H1 (cell line): Measurements from ENCODE around the gene C19orf12. TPM values are rescaled to one million over a fixed set of nuclear protein-coding genes. Genes with fewer than 3 reads are reported as not detected.

Experiments used
- CTCF ChIA-PET: fragments of 300-600 bp; sonication (Branson Sonifier 250); formaldehyde crosslinking; loops from one replicate; lab custom pipeline; 2021; ENCODE audit not compliant: partially characterized antibody; lab: Charles Lee
- POLR2A ChIA-PET: fragments of 300-600 bp; sonication (Branson Sonifier 250); formaldehyde crosslinking; loops from one replicate; lab custom pipeline; 2021; ENCODE audit warnings: inconsistent platforms; ENCODE audit not compliant: partially characterized antibody; lab: Charles Lee
- DNase-seq, 2 experiments: peaks; one replicate each; pipeline versions ENCODE4 v3.0.0 to v3.0.0-alpha.2; 2010 to 2022; ENCODE audit warnings: low spot score in 2 of 2, low read depth in 1 of 2, mixed read lengths in 1 of 2
- FAIRE-seq: peaks from 2 replicates; lab custom pipeline; 2011; peaks lifted over from hg19 to GRCh38; lab: Jason Lieb, UNC
- H2AFZ ChIP-seq: 2 replicates; pipeline ENCODE4 v1.8.1; 2012; ENCODE audit warnings: low read length, inconsistent platforms
- H2AK5ac ChIP-seq: 2 replicates; pipeline ENCODE4 v1.6.1; 2013; ENCODE audit warnings: low read depth, low read length
- H2BK120ac ChIP-seq: replicated peaks from 2 replicates; pipeline ENCODE3; 2013; ENCODE audit warnings: low read depth, low read length, inconsistent platforms
- H2BK12ac ChIP-seq: 2 replicates; pipeline ENCODE4 v1.6.1; 2013; ENCODE audit warnings: low read depth, low read length
- H2BK15ac ChIP-seq: 2 replicates; pipeline ENCODE4 v1.6.1; 2013; ENCODE audit warnings: low read length
- H2BK20ac ChIP-seq: 2 replicates; pipeline ENCODE4 v1.6.1; 2013; ENCODE audit warnings: low read length
- H2BK5ac ChIP-seq: 2 replicates; pipeline ENCODE4 v1.6.1; 2013; ENCODE audit warnings: low read depth, low read length
- H3K14ac ChIP-seq: 2 replicates; pipeline ENCODE4 v1.6.1; 2013; ENCODE audit warnings: inconsistent platforms; ENCODE audit not compliant: insufficient read length
- H3K18ac ChIP-seq: 2 replicates; pipeline ENCODE4 v1.6.1; 2013; ENCODE audit warnings: low read length; ENCODE audit errors: extremely low read depth
- H3K23ac ChIP-seq: 2 replicates; pipeline ENCODE4 v1.6.1; 2013; ENCODE audit warnings: inconsistent platforms; ENCODE audit not compliant: insufficient read length
- H3K23me2 ChIP-seq: 2 replicates; pipeline ENCODE4 v1.6.1; 2013; ENCODE audit warnings: low read depth, low read length
- H3K27ac ChIP-seq: 2 replicates; pipeline ENCODE4 v1.6.1; 2011; ENCODE audit warnings: low read depth, low read length, inconsistent platforms
- H3K27me3 ChIP-seq, 4 experiments: replicated peaks in 1 of 4; 1 replicate in 1 of 4; 2 replicates in 3 of 4; pipeline versions ENCODE4 v1.6.1 to v1.8.1; 2011 to 2013; ENCODE audit warnings: low read length in 3 of 4, mild to moderate bottlenecking in 3 of 4, inconsistent platforms in 2 of 4, mixed read lengths in 2 of 4, moderate library complexity in 1 of 4; ENCODE audit not compliant: control insufficient read depth in 3 of 4, insufficient read depth in 3 of 4; ENCODE audit errors: extremely low read depth in 1 of 4
- H3K36me3 ChIP-seq, 4 experiments: 2 replicates each; pipeline versions ENCODE4 v1.6.1 to v1.8.1; 2011 to 2013; ENCODE audit warnings: mild to moderate bottlenecking in 4 of 4, low read length in 3 of 4, moderate library complexity in 2 of 4, control low read depth in 1 of 4, inconsistent platforms in 1 of 4; ENCODE audit not compliant: insufficient read depth in 4 of 4, control insufficient read depth in 2 of 4
- H3K4ac ChIP-seq: replicated peaks from 2 replicates; pipeline ENCODE3; 2013; ENCODE audit warnings: low read length, low read depth, mixed read lengths, inconsistent platforms; ENCODE audit not compliant: insufficient read length
- H3K4me1 ChIP-seq, 4 experiments: replicated peaks in 1 of 4; 1 replicate in 1 of 4; 2 replicates in 3 of 4; pipeline versions ENCODE4 v1.6.1 to v1.8.1; 2011 to 2013; ENCODE audit warnings: low read length in 3 of 4, inconsistent platforms in 2 of 4, mixed read lengths in 1 of 4; ENCODE audit not compliant: insufficient read depth in 4 of 4, control insufficient read depth in 3 of 4
- H3K4me2 ChIP-seq, 2 experiments: 2 replicates each; pipeline versions ENCODE4 v1.6.1 to v1.8.1; 2011 to 2013; ENCODE audit warnings: low read depth in 2 of 2, low read length in 2 of 2, control low read depth in 1 of 2, inconsistent platforms in 1 of 2, mild to moderate bottlenecking in 1 of 2; ENCODE audit not compliant: insufficient read depth in 1 of 2
- H3K4me3 ChIP-seq, 4 experiments: fragments of 200-600, 300-600 bp in 1 of 4; sonication (generic), shearing (Covaris generic), sonication (Bioruptor Twin) in 1 of 4; 2 replicates each; pipeline versions ENCODE4 v1.5.1 to v1.8.1; 2011 to 2016; ENCODE audit warnings: low read length in 4 of 4, low read depth in 3 of 4, control low read depth in 2 of 4, inconsistent platforms in 2 of 4, mild to moderate bottlenecking in 2 of 4, mixed read lengths in 1 of 4, moderate library complexity in 1 of 4; ENCODE audit not compliant: insufficient read depth in 2 of 4; ENCODE audit errors: extremely low read depth in 1 of 4
- H3K56ac ChIP-seq: replicated peaks from 2 replicates; pipeline ENCODE3; 2013; ENCODE audit warnings: low read depth, mild to moderate bottlenecking, mixed read lengths, low read length, inconsistent platforms; ENCODE audit not compliant: insufficient read length
- H3K79me1 ChIP-seq: 2 replicates; pipeline ENCODE4 v1.6.1; 2013; ENCODE audit warnings: low read depth, low read length, control low read depth
- H3K79me2 ChIP-seq, 2 experiments: 2 replicates each; pipeline versions ENCODE4 v1.6.1 to v1.8.1; 2012 to 2013; ENCODE audit warnings: low read length in 2 of 2, mild to moderate bottlenecking in 2 of 2, inconsistent platforms in 1 of 2; ENCODE audit not compliant: insufficient read depth in 2 of 2, control insufficient read depth in 1 of 2
- H3K9ac ChIP-seq, 4 experiments: replicated peaks in 1 of 4; 1 replicate in 1 of 4; 2 replicates in 3 of 4; pipeline versions ENCODE4 v1.6.1 to v1.8.1; 2011 to 2013; ENCODE audit warnings: low read depth in 3 of 4, low read length in 3 of 4, control low read depth in 2 of 4, mild to moderate bottlenecking in 2 of 4, moderate library complexity in 2 of 4, inconsistent platforms in 1 of 4; ENCODE audit errors: extremely low read depth in 1 of 4
- H3K9me3 ChIP-seq, 2 experiments: 2 replicates each; pipeline versions ENCODE4 v1.6.1 to v1.8.1; 2012 to 2013; ENCODE audit warnings: mild to moderate bottlenecking in 2 of 2, moderate library complexity in 2 of 2, control low read depth in 1 of 2, inconsistent platforms in 1 of 2, low read depth in 1 of 2, low read length in 1 of 2, mixed read lengths in 1 of 2; ENCODE audit not compliant: insufficient read depth in 2 of 2
- H4K20me1 ChIP-seq, 2 experiments: replicated peaks in 1 of 2; 2 replicates each; pipeline versions ENCODE3 to v1.8.1; 2011 to 2013; ENCODE audit warnings: inconsistent platforms in 2 of 2, low read length in 2 of 2, mild to moderate bottlenecking in 1 of 2; ENCODE audit not compliant: insufficient read depth in 2 of 2, control insufficient read depth in 1 of 2
- H4K5ac ChIP-seq: 2 replicates; pipeline ENCODE4 v1.6.1; 2013; ENCODE audit warnings: low read length, low read depth, mixed read lengths, inconsistent platforms; ENCODE audit not compliant: insufficient read length
- H4K8ac ChIP-seq: 2 replicates; pipeline ENCODE4 v1.8.0; 2013; ENCODE audit warnings: mild to moderate bottlenecking, moderate library complexity, low read length, inconsistent platforms; ENCODE audit not compliant: insufficient read depth; ENCODE audit errors: extremely low read depth
- H4K91ac ChIP-seq: replicated peaks from 2 replicates; pipeline ENCODE3; 2013; ENCODE audit warnings: low read length, mixed read lengths, inconsistent platforms; ENCODE audit not compliant: insufficient read length
- BACH1 ChIP-seq: IDR thresholded peaks from 2 replicates; pipeline ENCODE4 v1.6.1; 2012; ENCODE audit warnings: low read length, improper control_type of control experiment
- CBX8 ChIP-seq: fragments of 300-800, 300-1000 bp; sonication (generic); IDR thresholded peaks from 2 replicates; pipeline ENCODE4 v1.7.1; 2016; ENCODE audit warnings: low read depth, low read length, borderline replicate concordance
- GTF2F1 ChIP-seq: IDR thresholded peaks from 2 replicates; pipeline ENCODE4 v1.6.1; 2012; ENCODE audit warnings: low read depth, low read length, improper control_type of control experiment, borderline replicate concordance
- PHF8 ChIP-seq: fragments of 200-600 bp; sonication (generic); conservative IDR thresholded peaks from 2 replicates; pipeline ENCODE4 v1.7.1; 2012; ENCODE audit warnings: low read depth, mild to moderate bottlenecking, inconsistent platforms, low read length, moderate library complexity
- POLR2A ChIP-seq, 2 experiments: IDR thresholded peaks; 1 replicate in 1 of 2; 2 replicates in 1 of 2; pipeline ENCODE4 v1.6.1; 2011; ENCODE audit warnings: low read depth in 2 of 2, low read length in 2 of 2, mild to moderate bottlenecking in 2 of 2; ENCODE audit errors: control extremely low read depth in 1 of 2
- POLR2AphosphoS5 ChIP-seq: IDR thresholded peaks from 2 replicates; pipeline ENCODE4 v1.6.1; 2011; ENCODE audit warnings: low read depth, low read length
- RAD21 ChIP-seq, 2 experiments: IDR thresholded peaks in 1 of 2; conservative IDR thresholded peaks in 1 of 2; 2 replicates each; pipeline ENCODE4 v1.6.1; 2011; ENCODE audit warnings: low read depth in 2 of 2, low read length in 2 of 2, improper control_type of control experiment in 1 of 2, inconsistent platforms in 1 of 2, mild to moderate bottlenecking in 1 of 2, moderate library complexity in 1 of 2
- RNF2 ChIP-seq: fragments of 200-900, 300-1000 bp; sonication (generic); IDR thresholded peaks from 2 replicates; pipeline ENCODE4 v1.7.1; 2016; ENCODE audit warnings: borderline replicate concordance, low read depth, mild to moderate bottlenecking, antibody characterized with exemption, low read length; ENCODE audit not compliant: poor library complexity, severe bottlenecking; ENCODE audit errors: missing control alignments
- SIN3A ChIP-seq, 2 experiments: IDR thresholded peaks in 1 of 2; conservative IDR thresholded peaks in 1 of 2; 2 replicates each; pipeline ENCODE4 v1.6.1; 2011 to 2012; ENCODE audit warnings: low read length in 2 of 2, improper control_type of control experiment in 1 of 2, low read depth in 1 of 2, mild to moderate bottlenecking in 1 of 2
- SIRT6 ChIP-seq: IDR thresholded peaks from one replicate; pipeline ENCODE4 v1.7.1; 2012; ENCODE audit warnings: low read length, inconsistent platforms
- SP2 ChIP-seq: IDR thresholded peaks from 2 replicates; pipeline ENCODE4 v1.6.1; 2012; ENCODE audit warnings: mild to moderate bottlenecking, low read length, inconsistent platforms
- WGBS, 2 experiments: shearing (Covaris generic) in 1 of 2; methylation state at CpG; one replicate each; pipeline versions ENCODE4 v1.1.6 to v1.1.7; 2013 to 2015; ENCODE audit warnings: low lambda C conversion rate in 2 of 2, mixed read lengths in 2 of 2, inconsistent platforms in 1 of 2, low coverage in 1 of 2, missing lambda C conversion rate in 1 of 2; ENCODE audit not compliant: insufficient replicate concordance in 2 of 2, insufficient coverage in 1 of 2, insufficient read length in 1 of 2; ENCODE audit errors: extremely low coverage in 1 of 2, missing lambda C conversion rate in 1 of 2; 5-methylcytosine and 5-hydroxymethylcytosine counted together
- polyA plus RNA-seq, 7 experiments: library from polyadenylated mRNA; depleted of rRNA in 3 of 7; stranded (reverse) in 5 of 7; unstranded in 2 of 7; fragments of >200 nt in 5 of 7; fragments of 200-250 nt in 2 of 7; gene quantifications; 1 replicate in 5 of 7; 2 replicates in 1 of 7; 4 replicates in 1 of 7; pipeline versions ENCODE4 v1.2.1 to v1.2.3, GENCODE V29; 2011 to 2013; ENCODE audit warnings: missing spikeins in 2 of 7, mixed read lengths in 2 of 7
- total RNA-seq: library from RNA; stranded (reverse); fragmentation: NEBNext Ultra II Directional; extraction: Animal tissue kit (Norgen Biotek cat#: 25700); gene quantifications from 2 replicates; pipeline ENCODE4 v1.2.1, GENCODE V29; 2021
- TF ChIP-seq, protein P1 (sequence below): IDR thresholded peaks from 2 replicates; pipeline ENCODE4 v1.6.1; 2012; ENCODE audit warnings: inconsistent platforms

The C19orf12 gene
- total and polyA plus RNA-seq, 2 of the 8 experiments (the other 6 are each of a cell fraction or from before 2014, with no cell fraction given) = 10.7 to 11.9 TPM

DNA sequence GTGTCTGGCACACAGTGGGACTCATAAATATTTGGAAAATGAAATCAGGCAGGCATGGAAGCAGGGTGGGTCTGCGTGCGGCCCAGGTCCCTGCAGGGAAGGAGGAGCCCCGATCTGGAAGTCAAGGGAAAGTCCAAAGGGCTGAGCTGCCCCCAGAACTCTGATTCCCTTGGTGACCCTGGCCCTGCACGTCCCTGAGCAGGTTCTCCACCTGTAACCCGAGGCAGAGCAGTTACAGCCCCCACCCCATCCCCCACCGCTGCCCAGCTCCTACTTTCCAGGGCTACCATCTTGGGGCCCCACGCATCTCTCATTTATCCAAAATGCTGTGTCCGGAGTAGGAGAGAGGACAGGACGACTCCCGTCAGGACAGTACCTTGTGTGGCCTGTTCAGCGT is 47.7 kb downstream of the C19orf12 start:
- Histone ChIP-seq H3K4ac (no peak overlapping the region), H3K4me1 (peaks cover 0 to 21% (median 18%) of the 10 kb centered on the region in 4 experiments; a peak in 6 of 7 replicates), H3K36me3 (no peaks in the 10 kb centered on the region), H2AFZ (no peak overlapping the region), H4K8ac (no peak overlapping the region; the same call in 1 of the 2 replicates), H3K23me2 (peaks cover 13% of the 10 kb centered on the region), H3K79me1 (peaks cover 15% of the 10 kb centered on the region), H3K79me2 (peaks cover 0 to 36% of the 10 kb centered on the region in 2 experiments; a peak in 1 of 4 replicates), H2BK12ac (peak overlapping the region; percentile 39; the same call in 1 of the 2 replicates), H3K4me2 (peak overlapping the region; percentile 73 to 98), H3K9ac (no peak overlapping the region; a peak in 1 of 7 replicates), H2BK120ac (no peak overlapping the region), H3K9me3 (no peaks in the 10 kb centered on the region), H3K23ac (no peak overlapping the region), H2BK15ac (peak overlapping the region; percentile 98), H2BK20ac (no peak overlapping the region; the same call in 1 of the 2 replicates), H3K4me3 (peak overlapping the region in 2 of 4 experiments; percentile 72 to 97; a peak in 2 of 8 replicates), H4K5ac (no peak overlapping the region), H2BK5ac (peak overlapping the region; percentile 49; the same call in 1 of the 2 replicates), H4K20me1 (peaks cover 0 to 4% of the 10 kb centered on the region in 2 experiments), H3K27me3 (peaks cover 0 to 10% (median 1%) of the 10 kb centered on the region in 4 experiments; a peak in 4 of 7 replicates), H3K56ac (no peak overlapping the region), H4K91ac (peak overlapping the region; percentile 80), H2AK5ac (0 out of 2 replicates have a peak overlapping the region, but pooled peaks have one; percentile 32), H3K14ac (no peak overlapping the region), H3K27ac (no peak overlapping the region), H3K18ac (peak overlapping the region; percentile 10; the same call in 1 of the 2 replicates)
- no peak for DNase-seq
- CTCF ChIA-PET = interaction anchor here (0.5 to 5.3 kb wide), 16 partner anchors 9 to 284 kb away, joined by 3 to 79 read pairs (median 4); partner anchors contain the start of gene POP4
- WGBS, 2 experiments = 84% methylated on average over 11 of the region's 11 CpGs; no CpG with 5 or more reads in 1 of the 2 experiments
- FAIRE-seq = no peak
- POLR2A ChIA-PET = interaction anchor here (1.0 to 3.0 kb wide), 3 partner anchors 9 to 58 kb away, joined by 3 to 13 read pairs (median 6); no protein-coding TSS in a partner anchor
- TF ChIP-seq SIN3A (conservative IDR thresholded peaks at IDR 0.05 in 1 of 2, IDR thresholded peaks at IDR 0.05 in 1 of 2; ENCODE audit: low read depth in 1 of 2, low read length in 2 of 2) = no peak
- TF ChIP-seq SIRT6 = no peak
- TF ChIP-seq RAD21 (IDR thresholded peaks at IDR 0.05 in 1 of 2, conservative IDR thresholded peaks at IDR 0.05 in 1 of 2; ENCODE audit: low read depth in 2 of 2, low read length in 2 of 2) = no peak
- no peak for TF ChIP-seq GTF2F1
- TF ChIP-seq SP2 = no peak
- TF ChIP-seq, protein P1, sequence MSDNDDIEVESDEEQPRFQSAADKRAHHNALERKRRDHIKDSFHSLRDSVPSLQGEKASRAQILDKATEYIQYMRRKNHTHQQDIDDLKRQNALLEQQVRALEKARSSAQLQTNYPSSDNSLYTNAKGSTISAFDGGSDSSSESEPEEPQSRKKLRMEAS = no peak
- no peak for TF ChIP-seq POLR2A (IDR thresholded peaks at IDR 0.05; ENCODE audit: control extremely low read depth in 1 of 2, low read depth in 2 of 2, low read length in 2 of 2)
- TF ChIP-seq RNF2 = no peak
- TF ChIP-seq POLR2AphosphoS5 = no peak
- TF ChIP-seq PHF8 = no peak
- TF ChIP-seq BACH1 = no peak
- no peak for TF ChIP-seq CBX8
